Measurements from ENCODE around the gene TRAFD1.

The TRAFD1 gene

GRCh38 chr12:112115259-112116045, 9.9 kb upstream of the TRAFD1 start:
- DNase-seq = no peak

GRCh38 chr12:112116232-112117060, 8.9 kb upstream of the TRAFD1 start:
- DNase-seq = peak; percentile 36

GRCh38 chr12:112117685-112118084, 7.7 kb upstream of the TRAFD1 start:
- DNase-seq = no peak

- no peak for DNase-seq
These were observed 3.4 kb upstream of the TRAFD1 start for GRCh38 chr12:112121780-112122565.

GRCh38 chr12:112122823-112123690, 2.3 kb upstream of the TRAFD1 start:
- no peak for DNase-seq

- no peak for DNase-seq
These were observed 476 bp upstream of the TRAFD1 start for GRCh38 chr12:112124918-112125249.

GRCh38 chr12:112126000-112126438, 659 bp downstream of the TRAFD1 start:
- no peak for DNase-seq

- DNase-seq = no peak
These were observed 1.6 kb downstream of the TRAFD1 start for GRCh38 chr12:112126911-112127310.

- DNase-seq = no peak
These were observed 5.2 kb downstream of the TRAFD1 start for GRCh38 chr12:112130441-112130998.

- no peak for DNase-seq
These were observed 6.3 kb downstream of the TRAFD1 start for GRCh38 chr12:112131686-112132085.

GRCh38 chr12:112133418-112133817, 8.1 kb downstream of the TRAFD1 start:
- no peak for DNase-seq

- DNase-seq = no peak
These were observed 9.4 kb downstream of the TRAFD1 start for GRCh38 chr12:112134731-112135130.

- no peak for DNase-seq
These were observed 15.4 kb downstream of the TRAFD1 start for GRCh38 chr12:112140728-112141127.

- no peak for DNase-seq
These were observed 20.8 kb downstream of the TRAFD1 start for GRCh38 chr12:112146123-112146522.

GRCh38 chr12:112148031-112148513, 22.7 kb downstream of the TRAFD1 start:
- DNase-seq = no peak

GRCh38 chr12:112149596-112149995, 24.2 kb downstream of the TRAFD1 start:
- DNase-seq = no peak

- no peak for DNase-seq
These were observed 26.6 kb downstream of the TRAFD1 start for GRCh38 chr12:112151766-112152541.

- no peak for DNase-seq
These were observed 28.0 kb downstream of the TRAFD1 start for GRCh38 chr12:112153181-112153892.

GRCh38 chr12:112153893-112154219, 28.5 kb downstream of the TRAFD1 start:
- DNase-seq = no peak

GRCh38 chr12:112158461-112159145, 33.2 kb downstream of the TRAFD1 start:
- peak; percentile 52 for DNase-seq

Data from CD4-positive, alpha-beta T cell treated with Interferon gamma for 1 hour (primary cell).